IgD-negative memory B cell (primary cell): ENCODE data around the gene USP34. TPM values are rescaled to one million over a fixed set of nuclear protein-coding genes. Genes with fewer than 3 reads are reported as not detected.
A peak's percentile ranks its signal among the peaks of the same experiment; 100 is the strongest.

ENCODE experiments used
- H3K27ac Mint-ChIP-seq, 3 donors: one replicate each; pipeline ENCODE4 v1.8.0; 2020 to 2022; ENCODE audit warnings: mild to moderate bottlenecking in 3 of 3, mixed read lengths in 3 of 3, moderate library complexity in 1 of 3
- H3K27me3 Mint-ChIP-seq: one replicate; pipeline ENCODE4 v1.8.0; 2021; ENCODE audit warnings: mixed read lengths
- H3K36me3 Mint-ChIP-seq: one replicate; pipeline ENCODE4 v1.8.0; 2020; ENCODE audit warnings: mild to moderate bottlenecking, mixed read lengths
- H3K4me1 Mint-ChIP-seq, 3 donors: one replicate each; pipeline ENCODE4 v1.8.0; 2020 to 2022; ENCODE audit warnings: mixed read lengths in 3 of 3, mild to moderate bottlenecking in 1 of 3
- H3K4me3 Mint-ChIP-seq, 4 donors: one replicate each; pipeline ENCODE4 v1.8.0; 2020 to 2022; ENCODE audit warnings: mild to moderate bottlenecking in 4 of 4, mixed read lengths in 4 of 4, moderate library complexity in 3 of 4
- H3K9me3 Mint-ChIP-seq, 3 donors: one replicate each; pipeline ENCODE4 v1.8.0; 2020 to 2021; ENCODE audit warnings: mixed read lengths in 3 of 3, mild to moderate bottlenecking in 1 of 3
- polyA plus RNA-seq: library from polyadenylated mRNA; unstranded; fragments of 300-500 nt; fragmentation: Illumina TruSeq; gene quantifications from one replicate; pipeline ENCODE4 v1.2.3, GENCODE V29; 2021

USP34 gene
- polyA plus RNA-seq, 1 donor from 2014 or later = 21.5 TPM

GRCh38 chr2:61356958-61357350 is 113.9 kb downstream of the USP34 start:
- H3K27ac Mint-ChIP-seq = peak overlapping the region in 1 of 3 donors; percentile 32
- peaks cover 20 to 36% (median 24%) of the 10 kb centered on the region in 3 donors for H3K4me1 Mint-ChIP-seq
- H3K27me3 Mint-ChIP-seq = no peaks in the 10 kb centered on the region
- no peak overlapping the region for H3K4me3 Mint-ChIP-seq
- peaks cover 17% of the 10 kb centered on the region for H3K36me3 Mint-ChIP-seq
- H3K9me3 Mint-ChIP-seq = peaks cover 0 to 6% (median 2%) of the 10 kb centered on the region in 3 donors

- peaks cover 16% of the 10 kb centered on the region for H3K36me3 Mint-ChIP-seq
- H3K9me3 Mint-ChIP-seq = peaks cover 0 to 6% (median 2%) of the 10 kb centered on the region in 3 donors
- peaks cover 19 to 33% (median 21%) of the 10 kb centered on the region in 3 donors for H3K4me1 Mint-ChIP-seq
- peak overlapping the region in 1 of 3 donors; percentile 32 for H3K27ac Mint-ChIP-seq
- no peaks in the 10 kb centered on the region for H3K27me3 Mint-ChIP-seq
- no peak overlapping the region for H3K4me3 Mint-ChIP-seq
Measured at GRCh38 chr2:61356261-61356957, 114.5 kb downstream of the USP34 start.

GRCh38 chr2:61354543-61355197 is 116.2 kb downstream of the USP34 start:
- Mint-ChIP-seq H3K4me3 (no peak overlapping the region), H3K27me3 (no peaks in the 10 kb centered on the region), H3K36me3 (peaks cover 16% of the 10 kb centered on the region), H3K9me3 (peaks cover 0 to 6% (median 2%) of the 10 kb centered on the region in 3 donors), H3K4me1 (peaks cover 14 to 23% (median 17%) of the 10 kb centered on the region in 3 donors), H3K27ac (no peak overlapping the region)

- peaks cover 0 to 6% (median 2%) of the 10 kb centered on the region in 3 donors for H3K9me3 Mint-ChIP-seq
- H3K27me3 Mint-ChIP-seq = no peaks in the 10 kb centered on the region
- peaks cover 14% of the 10 kb centered on the region for H3K36me3 Mint-ChIP-seq
- no peak overlapping the region for H3K27ac Mint-ChIP-seq
- H3K4me3 Mint-ChIP-seq = no peak overlapping the region
- H3K4me1 Mint-ChIP-seq = peaks cover 12 to 19% (median 12%) of the 10 kb centered on the region in 3 donors
Measured at GRCh38 chr2:61353909-61354308, 117.0 kb downstream of the USP34 start.

- H3K4me1 Mint-ChIP-seq = peaks cover 0 to 4% (median 4%) of the 10 kb centered on the region in 3 donors
- H3K27ac Mint-ChIP-seq = no peak overlapping the region
- peaks cover 14% of the 10 kb centered on the region for H3K36me3 Mint-ChIP-seq
- H3K4me3 Mint-ChIP-seq = no peak overlapping the region
- no peaks in the 10 kb centered on the region for H3K27me3 Mint-ChIP-seq
- H3K9me3 Mint-ChIP-seq = peaks cover 0 to 6% (median 2%) of the 10 kb centered on the region in 3 donors
Measured at GRCh38 chr2:61350777-61351176, 120.1 kb downstream of the USP34 start.

GRCh38 chr2:61343141-61343540 is 127.7 kb downstream of the USP34 start:
- Mint-ChIP-seq H3K9me3 (no peaks in the 10 kb centered on the region), H3K27ac (no peak overlapping the region), H3K27me3 (no peaks in the 10 kb centered on the region), H3K4me3 (no peak overlapping the region), H3K4me1 (no peaks in the 10 kb centered on the region), H3K36me3 (peaks cover 11% of the 10 kb centered on the region)

- Mint-ChIP-seq H3K4me3 (no peak overlapping the region), H3K4me1 (no peaks in the 10 kb centered on the region), H3K27ac (no peak overlapping the region), H3K27me3 (no peaks in the 10 kb centered on the region), H3K9me3 (no peaks in the 10 kb centered on the region), H3K36me3 (peaks cover 11% of the 10 kb centered on the region)
Measured at GRCh38 chr2:61340242-61340641, 130.6 kb downstream of the USP34 start.

- peaks cover 10% of the 10 kb centered on the region for H3K36me3 Mint-ChIP-seq
- H3K27ac Mint-ChIP-seq = no peak overlapping the region
- no peaks in the 10 kb centered on the region for H3K9me3 Mint-ChIP-seq
- H3K4me1 Mint-ChIP-seq = peaks cover 0 to 2% (median 0%) of the 10 kb centered on the region in 3 donors
- H3K4me3 Mint-ChIP-seq = no peak overlapping the region
- H3K27me3 Mint-ChIP-seq = no peaks in the 10 kb centered on the region
Measured at GRCh38 chr2:61338447-61338846, 132.4 kb downstream of the USP34 start.

GRCh38 chr2:61335187-61335586 is 135.7 kb downstream of the USP34 start:
- Mint-ChIP-seq H3K9me3 (no peaks in the 10 kb centered on the region), H3K4me3 (no peak overlapping the region), H3K27me3 (no peaks in the 10 kb centered on the region), H3K4me1 (peaks cover 0 to 2% (median 0%) of the 10 kb centered on the region in 3 donors), H3K27ac (no peak overlapping the region), H3K36me3 (peaks cover 8% of the 10 kb centered on the region)

- Mint-ChIP-seq H3K4me1 (peaks cover 0 to 2% (median 0%) of the 10 kb centered on the region in 3 donors), H3K27me3 (no peaks in the 10 kb centered on the region), H3K27ac (no peak overlapping the region)
Measured at GRCh38 chr2:61334466-61334865, 136.4 kb downstream of the USP34 start.

GRCh38 chr2:61328707-61329251 is 142.1 kb downstream of the USP34 start:
- no peak overlapping the region for H3K27ac Mint-ChIP-seq
- H3K9me3 Mint-ChIP-seq = no peaks in the 10 kb centered on the region
- no peaks in the 10 kb centered on the region for H3K27me3 Mint-ChIP-seq
- no peaks in the 10 kb centered on the region for H3K4me1 Mint-ChIP-seq
- H3K36me3 Mint-ChIP-seq = peaks cover 7% of the 10 kb centered on the region
- no peak overlapping the region for H3K4me3 Mint-ChIP-seq

More at GRCh38 chr2:61334466-61334865, 136.4 kb downstream of the USP34 start:
- Mint-ChIP-seq H3K9me3 (no peaks in the 10 kb centered on the region), H3K36me3 (peaks cover 12% of the 10 kb centered on the region), H3K4me3 (no peak overlapping the region)

GRCh38 chr2:61327173-61327572 is 143.7 kb downstream of the USP34 start:
- H3K36me3 Mint-ChIP-seq = peaks cover 7% of the 10 kb centered on the region
- H3K27me3 Mint-ChIP-seq = no peaks in the 10 kb centered on the region
- H3K4me1 Mint-ChIP-seq = no peaks in the 10 kb centered on the region
- no peak overlapping the region for H3K27ac Mint-ChIP-seq
- no peak overlapping the region for H3K4me3 Mint-ChIP-seq
- no peaks in the 10 kb centered on the region for H3K9me3 Mint-ChIP-seq

- no peaks in the 10 kb centered on the region for H3K27me3 Mint-ChIP-seq
- H3K9me3 Mint-ChIP-seq = no peaks in the 10 kb centered on the region
- no peak overlapping the region for H3K4me3 Mint-ChIP-seq
- H3K36me3 Mint-ChIP-seq = peaks cover 7% of the 10 kb centered on the region
- no peaks in the 10 kb centered on the region for H3K4me1 Mint-ChIP-seq
- H3K27ac Mint-ChIP-seq = no peak overlapping the region
Measured at GRCh38 chr2:61326423-61326822, 144.5 kb downstream of the USP34 start.

GRCh38 chr2:61320181-61320580 is 150.7 kb downstream of the USP34 start:
- Mint-ChIP-seq H3K36me3 (peaks cover 6% of the 10 kb centered on the region), H3K9me3 (no peaks in the 10 kb centered on the region), H3K27me3 (no peaks in the 10 kb centered on the region), H3K4me3 (no peak overlapping the region), H3K4me1 (no peaks in the 10 kb centered on the region), H3K27ac (no peak overlapping the region)

GRCh38 chr2:61318553-61318952 is 152.3 kb downstream of the USP34 start:
- Mint-ChIP-seq H3K27ac (no peak overlapping the region), H3K4me3 (no peak overlapping the region), H3K4me1 (no peaks in the 10 kb centered on the region), H3K27me3 (no peaks in the 10 kb centered on the region), H3K9me3 (no peaks in the 10 kb centered on the region), H3K36me3 (peaks cover 12% of the 10 kb centered on the region)
